A549 (cell line): ENCODE results near the gene EFS. TPM values are rescaled to one million over a fixed set of nuclear protein-coding genes. Genes with fewer than 3 reads are reported as not detected.

ENCODE experiments used
- polyA plus RNA-seq, 4 experiments: library from polyadenylated mRNA; depleted of rRNA in 3 of 4; stranded (reverse); fragments of >200 nt; fragmentation: RNase III in 1 of 4; extraction: RNeasy Plus Mini Kit Qiagen cat#74134 plus additional on column Dnase treatment in 1 of 4; gene quantifications; 2 replicates in 3 of 4; 3 replicates in 1 of 4; pipeline ENCODE4 v1.2.3, GENCODE V29; 2011 to 2017
- small RNA-seq, 6 experiments: library from RNA; depleted of rRNA; stranded (forward); fragments of <200 nt; gene quantifications; one replicate each; pipeline ENCODE3, GENCODE V24; 2012

EFS gene
- polyA plus RNA-seq, 2 of the 4 experiments (the other 2 are of a cell fraction): not detected

Small RNA genes lying within 50 kb of the gene (small RNA-seq; reads per million reads assigned to genes)
- gene MIR208A: 0 reads per million in 6 experiments

Other genes with a start within 250 kb of the EFS start
- not detected in 2 replicates for gene CEBPE, start 245.9 kb downstream of the EFS start, polyA plus RNA-seq (2011; rRNA removed)
- 0.05 TPM in 1 of 3 replicates, not detected in the others for gene CEBPE, start 245.9 kb downstream of the EFS start, polyA plus RNA-seq (2017; fragmentation: RNase III; extraction: RNeasy Plus Mini Kit Qiagen cat#74134 plus additional on column Dnase treatment)
- 0.28 and 0.45 TPM in 2 replicates for gene SLC7A8, start 181.5 kb downstream of the EFS start, polyA plus RNA-seq (2011; rRNA removed)
- 0.35 to 0.49 TPM (median 0.39 TPM) in 3 replicates for gene SLC7A8, start 181.5 kb downstream of the EFS start, polyA plus RNA-seq (2017; fragmentation: RNase III; extraction: RNeasy Plus Mini Kit Qiagen cat#74134 plus additional on column Dnase treatment)
- gene RNF212B, start 127.2 kb downstream of the EFS start, polyA plus RNA-seq (2011; rRNA removed): not detected in 2 replicates
- gene RNF212B, start 127.2 kb downstream of the EFS start, polyA plus RNA-seq (2017; fragmentation: RNase III; extraction: RNeasy Plus Mini Kit Qiagen cat#74134 plus additional on column Dnase treatment): not detected in 3 replicates
- gene HOMEZ, start 79.0 kb downstream of the EFS start, polyA plus RNA-seq (2011; rRNA removed): 9.2 and 11.7 TPM in 2 replicates
- 7.7 to 8.8 TPM (median 8.4 TPM) in 3 replicates for gene HOMEZ, start 79.0 kb downstream of the EFS start, polyA plus RNA-seq (2017; fragmentation: RNase III; extraction: RNeasy Plus Mini Kit Qiagen cat#74134 plus additional on column Dnase treatment)
- gene PPP1R3E, start 62.3 kb downstream of the EFS start, polyA plus RNA-seq (2011; rRNA removed): 11.1 and 12.4 TPM in 2 replicates
- gene PPP1R3E, start 62.3 kb downstream of the EFS start, polyA plus RNA-seq (2017; fragmentation: RNase III; extraction: RNeasy Plus Mini Kit Qiagen cat#74134 plus additional on column Dnase treatment): 5.3 to 7.5 TPM (median 6.8 TPM) in 3 replicates
- 17.8 and 20.8 TPM in 2 replicates for gene BCL2L2, start 58.3 kb downstream of the EFS start, polyA plus RNA-seq (2011; rRNA removed)
- 24.7 to 25.4 TPM (median 25.2 TPM) in 3 replicates for gene BCL2L2, start 58.3 kb downstream of the EFS start, polyA plus RNA-seq (2017; fragmentation: RNase III; extraction: RNeasy Plus Mini Kit Qiagen cat#74134 plus additional on column Dnase treatment)
- 197 and 234 TPM in 2 replicates for gene PABPN1, start 43.7 kb downstream of the EFS start, polyA plus RNA-seq (2011; rRNA removed)
- gene PABPN1, start 43.7 kb downstream of the EFS start, polyA plus RNA-seq (2017; fragmentation: RNase III; extraction: RNeasy Plus Mini Kit Qiagen cat#74134 plus additional on column Dnase treatment): 148 to 158 TPM (median 157 TPM) in 3 replicates
- 3.5 and 4.6 TPM in 2 replicates for gene SLC22A17, start 12.3 kb downstream of the EFS start, polyA plus RNA-seq (2011; rRNA removed)
- gene SLC22A17, start 12.3 kb downstream of the EFS start, polyA plus RNA-seq (2017; fragmentation: RNase III; extraction: RNeasy Plus Mini Kit Qiagen cat#74134 plus additional on column Dnase treatment): 6.3 to 9.6 TPM (median 8.4 TPM) in 3 replicates
- not detected in 2 replicates for gene IL25, start 7.6 kb upstream of the EFS start, polyA plus RNA-seq (2011; rRNA removed)
- not detected in 3 replicates for gene IL25, start 7.6 kb upstream of the EFS start, polyA plus RNA-seq (2017; fragmentation: RNase III; extraction: RNeasy Plus Mini Kit Qiagen cat#74134 plus additional on column Dnase treatment)
- not detected in 2 replicates for gene CMTM5, start 11.9 kb upstream of the EFS start, polyA plus RNA-seq (2011; rRNA removed)
- not detected in 3 replicates for gene CMTM5, start 11.9 kb upstream of the EFS start, polyA plus RNA-seq (2017; fragmentation: RNase III; extraction: RNeasy Plus Mini Kit Qiagen cat#74134 plus additional on column Dnase treatment)
- gene MYH6, start 43.1 kb upstream of the EFS start, polyA plus RNA-seq (2011; rRNA removed): not detected in 2 replicates
- gene MYH6, start 43.1 kb upstream of the EFS start, polyA plus RNA-seq (2017; fragmentation: RNase III; extraction: RNeasy Plus Mini Kit Qiagen cat#74134 plus additional on column Dnase treatment): not detected in 3 replicates
- not detected in 2 replicates for gene MYH7, start 70.5 kb upstream of the EFS start, polyA plus RNA-seq (2011; rRNA removed)
- gene MYH7, start 70.5 kb upstream of the EFS start, polyA plus RNA-seq (2017; fragmentation: RNase III; extraction: RNeasy Plus Mini Kit Qiagen cat#74134 plus additional on column Dnase treatment): not detected in 3 replicates
- 99.5 and 108 TPM in 2 replicates for gene NGDN, start 104.5 kb upstream of the EFS start, polyA plus RNA-seq (2011; rRNA removed)
- 62.9 to 68.3 TPM (median 63.5 TPM) in 3 replicates for gene NGDN, start 104.5 kb upstream of the EFS start, polyA plus RNA-seq (2017; fragmentation: RNase III; extraction: RNeasy Plus Mini Kit Qiagen cat#74134 plus additional on column Dnase treatment)
- gene ZFHX2, start 186.6 kb upstream of the EFS start, polyA plus RNA-seq (2011; rRNA removed): 0.34 and 0.66 TPM in 2 replicates
- 0.88 to 1.3 TPM (median 1.1 TPM) in 3 replicates for gene ZFHX2, start 186.6 kb upstream of the EFS start, polyA plus RNA-seq (2017; fragmentation: RNase III; extraction: RNeasy Plus Mini Kit Qiagen cat#74134 plus additional on column Dnase treatment)
- 8.1 and 15.3 TPM in 2 replicates for gene THTPA, start 191.1 kb upstream of the EFS start, polyA plus RNA-seq (2011; rRNA removed)
- gene THTPA, start 191.1 kb upstream of the EFS start, polyA plus RNA-seq (2017; fragmentation: RNase III; extraction: RNeasy Plus Mini Kit Qiagen cat#74134 plus additional on column Dnase treatment): 21.0 to 24.0 TPM (median 23.9 TPM) in 3 replicates
- gene AP1G2, start 202.6 kb upstream of the EFS start, polyA plus RNA-seq (2011; rRNA removed): 83.7 and 122 TPM in 2 replicates
- gene AP1G2, start 202.6 kb upstream of the EFS start, polyA plus RNA-seq (2017; fragmentation: RNase III; extraction: RNeasy Plus Mini Kit Qiagen cat#74134 plus additional on column Dnase treatment): 60.3 to 83.9 TPM (median 80.6 TPM) in 3 replicates
- 0.03 and 0.05 TPM in 2 replicates for gene JPH4, start 213.6 kb upstream of the EFS start, polyA plus RNA-seq (2011; rRNA removed)
- gene JPH4, start 213.6 kb upstream of the EFS start, polyA plus RNA-seq (2017; fragmentation: RNase III; extraction: RNeasy Plus Mini Kit Qiagen cat#74134 plus additional on column Dnase treatment): 0.03 TPM in 1 of 3 replicates, not detected in the others